GM04504 (cell line): ENCODE measurements around the gene CNOT11.
A peak's percentile ranks its signal among the peaks of the same experiment; 100 is the strongest.

Experiments used
- DNase-seq: peaks from one replicate; pipeline ENCODE4 v3.0.0-alpha.2; 2012; ENCODE audit warnings: low read depth

CNOT11 gene

DNA sequence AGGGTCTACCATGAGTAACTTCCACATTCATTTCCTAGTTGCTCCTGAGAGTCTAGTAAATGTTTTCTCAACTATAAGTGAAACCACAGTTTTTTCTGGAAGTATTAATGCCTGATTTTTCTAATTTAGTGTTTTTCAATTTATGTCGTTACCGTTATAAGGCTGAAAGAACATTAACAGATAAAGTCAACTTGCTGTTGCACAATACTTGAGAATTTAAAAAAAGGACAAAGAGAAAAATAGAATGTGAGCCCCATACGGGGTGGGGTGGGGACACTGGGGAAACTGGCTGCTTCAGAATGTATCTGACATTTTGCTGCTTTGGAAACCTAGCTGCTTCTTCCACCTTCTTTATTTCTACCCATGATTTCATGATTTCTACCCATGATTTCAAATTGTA is 26.2 kb downstream of the CNOT11 start:
- no peak for DNase-seq

DNA sequence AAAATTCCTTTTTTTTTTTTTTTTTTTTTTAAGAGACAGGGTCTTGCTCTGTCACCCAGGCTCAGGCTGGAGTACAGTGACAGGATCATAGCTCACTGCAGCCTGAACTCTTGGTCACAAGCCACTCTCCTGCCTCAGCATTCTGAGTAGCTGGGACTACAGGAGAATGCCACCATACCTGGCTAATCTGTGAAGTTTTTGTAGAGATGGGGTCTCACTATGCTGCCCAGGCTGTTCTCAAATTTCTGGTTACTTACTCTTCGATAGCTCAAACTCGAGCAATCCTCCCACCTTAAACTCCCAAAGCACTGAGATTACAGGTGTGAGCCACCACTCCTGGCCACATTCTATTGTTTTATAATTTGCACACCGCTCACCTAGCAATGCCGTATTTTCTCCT is 28.8 kb downstream of the CNOT11 start:
- DNase-seq = no peak

DNA sequence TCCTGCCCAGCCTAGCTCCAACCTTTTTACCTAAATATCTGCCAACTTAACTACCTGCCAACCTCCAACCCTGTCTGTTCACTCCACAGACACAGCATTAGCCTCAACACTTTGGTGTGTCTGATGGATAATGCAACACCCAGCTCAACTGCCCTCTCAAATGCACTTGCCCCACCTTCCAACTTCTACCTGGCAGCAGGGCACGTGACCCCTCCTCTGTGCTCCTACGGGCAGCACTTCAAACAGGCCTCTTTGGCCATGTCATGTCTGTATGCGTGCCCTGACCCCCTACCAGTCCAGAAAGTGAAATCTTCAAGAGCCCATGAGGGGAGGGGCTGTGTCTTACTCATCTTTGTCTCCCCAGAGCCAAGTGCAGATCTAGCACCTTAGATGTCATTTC is 30.3 kb downstream of the CNOT11 start:
- DNase-seq = no peak

DNA sequence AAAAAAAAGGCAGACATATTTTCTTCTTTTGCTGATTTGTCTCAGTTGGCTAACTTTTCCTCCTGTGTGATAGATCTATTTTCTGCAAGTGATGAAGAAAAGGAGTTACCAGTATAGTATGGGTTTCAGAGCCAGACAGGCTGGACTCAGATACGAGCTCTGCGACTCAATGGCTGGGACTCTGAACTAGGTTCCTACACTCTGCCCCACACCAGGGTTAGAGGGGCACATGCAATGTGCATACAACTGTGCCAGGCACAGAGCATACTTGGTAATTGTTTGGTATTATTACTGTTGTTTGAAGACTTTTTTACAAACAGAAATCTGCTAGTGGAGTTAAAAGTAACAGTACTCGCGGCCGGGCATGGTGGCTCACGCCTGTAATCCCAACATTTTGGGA is 34.0 kb downstream of the CNOT11 start:
- no peak for DNase-seq

DNA sequence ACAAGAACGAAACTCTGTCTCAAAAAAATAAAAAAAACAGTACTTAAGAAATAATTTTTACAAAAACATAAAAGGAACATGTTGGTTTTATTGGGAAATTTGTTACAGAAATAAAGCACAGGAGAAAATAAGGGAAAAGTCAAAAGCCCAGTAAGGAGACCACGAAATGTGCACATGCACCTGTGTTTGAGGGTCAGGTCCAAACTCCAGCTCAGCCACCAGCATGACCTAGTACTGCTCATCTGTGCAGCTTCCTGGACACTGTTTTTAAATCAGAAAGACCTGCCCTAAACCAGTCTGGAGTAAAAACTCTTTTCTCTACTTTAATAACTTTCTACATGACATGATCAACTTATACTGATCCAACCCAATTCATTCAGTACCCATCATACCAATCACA is 34.6 kb downstream of the CNOT11 start:
- no peak for DNase-seq

DNA sequence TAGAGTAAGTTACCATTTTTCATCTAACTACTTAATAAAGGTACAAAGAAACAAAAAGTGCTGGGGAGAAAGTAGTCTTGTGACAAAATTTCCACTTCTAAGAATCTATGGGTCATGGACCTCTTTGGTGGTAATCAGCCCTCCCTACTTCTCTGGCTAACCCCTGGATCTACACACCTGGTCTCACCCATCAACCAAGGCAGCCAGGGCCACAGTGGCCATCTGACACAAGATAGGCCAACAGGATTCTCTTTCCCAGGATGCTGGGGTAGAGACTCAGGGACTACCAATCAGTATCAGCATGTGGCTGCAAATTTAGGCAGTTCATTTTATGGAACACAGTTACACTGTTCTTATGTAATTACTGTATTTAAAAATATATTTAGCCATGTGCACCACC is 38.0 kb downstream of the CNOT11 start:
- DNase-seq = no peak

DNA sequence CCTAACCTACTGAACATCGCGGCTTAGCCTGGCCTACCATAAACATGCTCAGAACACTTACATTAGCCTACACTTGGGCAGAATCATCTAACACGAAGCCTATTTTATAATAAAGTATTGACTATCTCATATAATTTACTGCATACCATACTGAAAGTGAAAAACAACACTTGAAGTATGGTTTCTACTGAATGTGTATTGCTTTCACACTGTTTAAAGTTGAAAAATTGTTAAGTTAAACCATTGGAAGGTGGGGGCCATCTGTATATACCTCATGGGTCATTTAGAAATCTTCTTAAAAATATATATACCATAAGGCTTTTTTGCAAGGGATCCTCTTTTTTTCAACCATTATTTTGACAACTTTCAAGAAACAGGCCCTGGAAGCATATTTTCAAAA is 39.3 kb downstream of the CNOT11 start:
- no peak for DNase-seq

DNA sequence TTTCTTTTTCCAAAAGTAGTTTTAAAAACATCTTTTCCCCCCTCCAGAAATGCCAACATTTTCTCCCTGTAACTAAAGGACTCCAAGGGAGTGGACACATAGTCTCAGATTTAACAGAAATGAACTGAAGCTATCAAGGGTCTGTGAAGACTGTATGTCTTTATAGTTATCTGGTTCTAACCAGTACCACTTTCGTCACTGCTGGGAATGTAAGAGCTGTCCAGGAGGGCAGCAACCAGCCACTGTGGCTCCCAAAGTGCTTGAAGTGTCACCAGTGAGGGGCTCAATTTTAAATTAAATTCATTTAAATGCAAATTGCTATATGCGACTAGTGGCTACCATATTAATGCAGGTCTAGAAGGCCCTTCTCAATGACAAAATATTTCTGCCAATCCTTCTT is 40.9 kb downstream of the CNOT11 start:
- DNase-seq = no peak

DNA sequence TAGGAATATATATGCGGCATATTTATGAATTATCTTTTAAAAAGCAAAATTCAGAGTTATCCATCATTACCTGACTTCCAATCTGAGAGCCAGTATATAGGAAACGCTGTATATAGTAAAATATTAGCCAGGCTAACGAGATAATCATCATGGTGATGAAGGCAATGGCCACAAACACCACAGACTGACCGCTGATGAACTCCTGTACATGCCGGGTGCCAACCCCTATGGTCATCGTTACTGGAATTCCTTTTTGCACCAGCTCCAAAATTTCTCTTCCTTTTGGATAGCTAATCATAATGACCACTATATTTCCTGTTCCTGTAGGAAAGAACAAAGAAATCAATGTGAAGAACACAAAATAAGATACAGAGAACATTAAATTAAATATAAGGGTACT is 42.2 kb downstream of the CNOT11 start:
- DNase-seq = no peak

DNA sequence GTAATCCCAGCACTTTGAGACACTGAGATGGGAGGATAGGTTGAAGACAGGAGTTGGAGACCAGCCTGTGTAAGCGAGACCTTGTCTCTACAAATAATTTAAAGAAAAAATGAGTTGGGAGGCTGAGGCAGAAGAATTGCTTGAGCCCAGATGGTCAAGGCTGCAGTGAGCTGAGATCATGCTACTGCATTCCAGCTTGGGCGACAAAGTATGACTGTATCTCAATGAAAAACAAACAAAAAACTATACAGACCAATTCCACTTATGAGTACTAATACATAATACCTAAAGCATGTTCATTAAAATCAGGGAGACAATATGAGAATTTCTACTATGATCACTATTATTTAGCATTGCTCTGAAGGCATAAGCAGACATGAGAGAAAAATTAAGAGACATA is 43.2 kb downstream of the CNOT11 start:
- no peak for DNase-seq

DNA sequence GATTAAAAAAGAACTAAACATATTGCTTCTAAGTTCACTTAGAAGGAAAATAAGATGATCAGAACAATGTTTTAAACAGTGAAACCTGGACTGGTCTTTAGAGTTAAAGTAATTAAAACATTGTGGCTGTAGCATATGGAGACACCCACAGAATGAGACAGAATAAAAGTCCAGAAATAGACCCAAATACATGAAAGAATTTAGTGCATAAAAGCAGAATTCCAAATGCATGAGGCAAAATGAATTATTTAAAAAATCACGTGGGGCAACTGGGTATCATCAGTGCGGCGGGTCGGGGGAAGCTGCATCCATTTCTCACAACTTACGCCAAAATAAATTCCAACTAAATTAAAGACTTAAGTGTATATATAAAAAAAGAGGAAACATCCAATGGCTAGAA is 43.7 kb downstream of the CNOT11 start:
- no peak for DNase-seq

DNA sequence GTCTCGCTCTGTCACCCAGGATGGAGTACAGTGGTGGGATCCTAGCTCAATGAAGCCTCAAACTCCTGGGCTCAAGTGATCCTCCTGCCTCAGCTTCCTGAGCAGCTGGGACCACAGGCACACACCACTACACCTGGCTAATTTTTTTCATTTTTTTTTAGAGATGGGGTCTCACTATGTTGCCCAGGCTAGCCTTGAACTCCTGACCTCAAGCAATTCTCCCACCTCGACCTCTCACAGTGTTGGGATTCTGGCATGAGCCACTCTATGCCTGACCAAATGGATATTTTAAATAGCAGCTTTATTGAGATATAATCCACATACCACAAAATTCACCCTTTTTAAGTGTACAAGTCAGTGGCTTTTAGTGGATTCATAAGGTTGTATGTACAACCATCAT is 44.7 kb downstream of the CNOT11 start:
- no peak for DNase-seq

DNA sequence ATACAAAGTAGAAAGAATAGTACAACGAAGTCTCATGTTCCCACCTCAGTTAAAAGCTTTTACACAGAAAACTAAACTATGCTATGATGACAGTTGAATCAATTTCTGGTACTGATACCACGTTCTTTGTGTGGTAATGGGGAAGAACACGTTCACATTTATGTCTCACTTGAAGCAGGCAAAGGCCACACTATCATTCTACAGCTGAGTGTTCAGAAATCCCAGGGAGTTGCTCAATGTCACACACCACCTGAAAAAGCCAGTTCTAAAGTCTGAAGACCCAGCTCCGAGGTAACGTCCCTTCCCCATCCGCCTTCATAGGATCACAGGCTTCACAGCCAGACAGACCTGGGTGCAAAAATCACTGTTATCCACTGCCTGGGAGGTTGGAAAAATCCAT is 46.9 kb downstream of the CNOT11 start:
- no peak for DNase-seq

DNA sequence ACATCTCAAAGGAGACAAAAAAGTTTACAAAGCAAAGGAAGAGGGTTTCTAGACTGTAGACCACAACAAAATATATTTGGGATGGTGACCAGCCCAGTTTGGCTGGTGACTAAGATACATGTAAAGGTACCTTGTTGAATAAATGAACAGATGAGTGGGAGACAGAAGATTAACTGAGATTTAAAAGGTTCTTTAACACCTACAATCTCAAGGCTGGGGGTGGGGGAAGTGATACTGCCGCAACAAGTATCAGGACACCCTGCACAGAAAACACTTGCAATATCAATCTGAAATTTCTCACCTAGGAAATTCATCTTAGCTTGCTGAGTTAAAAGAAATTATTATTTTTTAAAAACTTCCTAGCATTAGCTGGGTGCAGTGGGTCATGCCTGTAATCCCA is 47.5 kb downstream of the CNOT11 start:
- DNase-seq = no peak

DNA sequence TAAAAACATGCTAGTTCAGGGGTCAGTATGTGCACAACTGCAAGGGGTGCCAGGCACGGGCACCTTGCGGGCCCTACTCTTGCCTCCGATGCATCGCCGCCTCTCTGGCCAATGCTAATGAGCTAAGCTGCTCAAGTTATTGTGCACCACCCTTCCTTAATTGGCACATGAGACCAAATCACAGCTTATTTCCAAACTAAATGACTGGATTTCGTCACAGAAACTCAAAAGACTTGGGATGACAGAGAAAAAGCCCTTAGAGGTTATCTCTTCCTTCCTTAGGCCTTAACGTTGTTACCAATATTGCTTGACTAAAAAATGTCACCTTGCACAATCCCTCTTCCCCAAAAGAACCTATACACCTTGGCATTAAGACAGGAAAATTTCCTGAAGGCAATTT is 48.1 kb downstream of the CNOT11 start:
- no peak for DNase-seq

DNA sequence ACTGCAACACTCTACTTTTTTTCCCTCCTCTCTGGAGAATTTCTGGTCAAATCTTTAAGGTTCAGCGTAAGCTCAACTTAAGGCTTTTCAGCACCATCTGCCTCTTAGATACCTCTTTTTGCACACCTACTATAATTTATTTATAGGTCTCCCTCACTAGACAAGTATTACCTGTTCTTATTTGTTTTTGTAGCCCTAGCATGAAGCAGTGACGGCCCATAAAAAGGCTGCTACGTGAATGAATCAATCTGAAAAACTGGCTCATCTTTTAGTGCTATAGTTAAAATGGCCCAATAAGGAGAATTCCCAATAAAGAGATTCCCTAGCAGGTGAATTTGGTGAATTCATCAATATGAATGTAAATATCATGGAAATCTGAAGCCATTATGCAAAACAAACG is 49.3 kb downstream of the CNOT11 start:
- DNase-seq = no peak

DNA sequence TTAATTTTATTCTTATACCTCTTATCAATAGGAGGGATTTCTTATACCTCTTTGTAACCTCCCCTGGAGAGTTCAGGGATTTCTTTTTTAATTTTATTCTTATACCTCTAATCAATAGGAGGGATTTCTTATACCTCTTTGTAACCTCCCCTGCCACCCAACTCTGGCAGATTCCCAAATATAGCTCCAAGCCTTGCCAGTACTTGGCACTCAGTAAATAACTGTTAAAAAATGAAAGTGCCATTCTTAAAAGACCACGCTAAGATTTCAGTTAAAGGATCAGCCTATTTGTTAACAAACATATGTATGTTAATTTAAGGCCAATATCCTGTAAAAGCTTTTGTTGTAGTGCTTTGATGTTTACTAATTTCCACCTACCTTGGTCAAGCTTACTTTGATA is 51.0 kb downstream of the CNOT11 start:
- no peak for DNase-seq

DNA sequence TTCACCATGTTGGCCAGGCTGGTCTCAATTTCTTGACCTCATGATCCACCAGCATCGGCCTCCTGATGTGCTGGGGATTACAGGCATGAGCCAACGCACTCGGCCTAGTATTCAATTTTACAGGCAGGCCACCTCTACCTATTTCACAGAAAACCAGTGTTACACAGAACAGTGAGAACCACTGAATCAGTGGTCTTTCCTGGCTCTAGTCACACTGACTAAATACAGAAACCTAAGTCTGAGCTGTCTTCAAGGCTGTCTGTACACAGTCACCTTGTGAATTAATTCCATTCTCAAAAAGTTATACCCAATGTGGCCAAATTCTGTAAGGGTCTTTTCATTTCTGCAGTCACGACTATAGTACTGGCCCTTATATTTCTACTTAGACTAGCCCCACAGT is 52.3 kb downstream of the CNOT11 start:
- DNase-seq = no peak

DNA sequence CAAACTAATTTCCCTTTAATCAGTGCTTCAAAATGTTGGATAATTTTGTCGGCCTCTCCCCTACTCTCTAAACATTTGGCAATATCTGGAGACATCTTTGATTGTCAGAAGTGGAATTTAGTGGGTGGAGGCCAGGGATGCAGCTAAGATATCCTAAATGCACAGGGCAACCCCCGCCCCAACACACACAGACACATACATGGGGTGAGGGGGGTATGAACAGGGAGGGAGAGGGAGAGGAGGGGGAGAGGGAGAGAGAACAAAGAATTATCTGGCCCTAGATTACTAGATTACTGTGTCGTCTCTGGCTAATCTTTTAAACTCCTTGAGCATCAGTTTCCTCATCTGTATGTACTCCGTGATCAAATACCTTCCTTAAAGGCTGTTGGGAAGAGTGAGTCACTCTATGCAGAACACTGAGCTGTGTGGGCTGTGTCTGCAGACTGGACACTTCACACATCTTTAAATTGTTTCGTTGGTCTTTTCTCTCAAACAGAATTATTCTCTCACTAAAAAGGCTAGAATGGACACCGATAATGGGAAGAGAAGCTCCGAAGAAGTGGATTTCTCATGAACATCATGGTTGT is 52.9 kb downstream of the CNOT11 start:
- no peak for DNase-seq

DNA sequence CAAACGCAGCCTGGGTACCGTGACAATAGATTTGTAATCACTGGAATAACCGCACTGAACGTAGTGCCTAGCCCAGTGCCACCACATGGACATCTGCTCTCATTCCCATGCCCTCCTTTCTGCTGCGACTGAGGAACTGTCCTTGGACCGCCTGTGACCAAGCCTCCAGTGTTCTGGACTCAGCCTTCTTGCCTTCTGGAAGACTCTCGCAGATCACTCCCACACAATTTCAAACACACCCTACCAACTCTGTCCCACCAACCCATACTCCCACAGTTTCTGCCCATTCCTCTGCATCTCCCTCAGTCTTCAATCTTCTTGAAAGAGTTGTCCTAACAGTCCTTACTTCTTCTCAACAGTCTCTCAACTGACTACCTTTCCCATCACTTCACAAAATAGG is 53.7 kb downstream of the CNOT11 start:
- DNase-seq = no peak

DNA sequence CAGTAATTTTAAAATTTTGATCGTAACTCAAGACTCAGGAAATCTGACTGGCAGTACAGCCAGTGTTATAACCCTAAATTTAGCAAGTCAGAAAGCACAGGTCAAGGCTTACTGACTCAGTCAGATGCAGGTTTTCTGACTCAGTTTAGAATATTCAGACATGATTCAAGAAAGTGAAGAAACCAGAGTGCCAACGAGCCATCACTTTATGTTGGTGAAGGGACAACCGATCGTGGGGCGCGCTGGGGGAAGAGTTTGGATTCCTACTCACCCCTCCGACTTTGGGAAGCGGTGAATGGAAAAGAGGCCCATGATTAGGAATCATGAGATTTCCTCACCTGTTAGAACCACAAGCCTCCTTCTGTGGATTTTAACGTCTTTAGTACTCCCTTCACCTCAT is 54.8 kb downstream of the CNOT11 start:
- DNase-seq = no peak

DNA sequence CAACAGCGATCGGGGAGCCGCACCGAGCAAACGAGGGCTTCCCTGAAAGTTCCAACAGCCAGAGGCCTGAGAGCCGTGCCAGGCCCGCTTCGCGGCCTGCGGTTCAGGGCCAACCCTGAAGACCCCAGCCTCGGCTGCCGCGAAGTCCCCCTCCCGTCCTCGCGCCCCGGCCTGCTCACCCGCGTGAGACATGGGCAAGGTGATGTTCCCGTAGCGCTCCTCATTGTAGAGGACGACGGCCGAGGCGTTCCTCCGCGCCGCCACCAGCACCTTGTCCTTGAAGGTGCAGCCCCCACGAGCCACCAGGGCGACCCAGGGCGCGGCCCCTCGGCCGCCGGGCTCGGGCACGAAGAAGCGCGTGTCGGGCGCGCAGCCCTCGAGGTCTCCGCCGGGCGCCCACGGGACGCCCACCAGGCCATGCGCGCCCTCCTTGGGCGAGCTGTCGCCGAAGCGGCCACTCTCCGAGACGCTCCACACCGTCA is 55.3 kb downstream of the CNOT11 start:
- DNase-seq = no peak

DNA sequence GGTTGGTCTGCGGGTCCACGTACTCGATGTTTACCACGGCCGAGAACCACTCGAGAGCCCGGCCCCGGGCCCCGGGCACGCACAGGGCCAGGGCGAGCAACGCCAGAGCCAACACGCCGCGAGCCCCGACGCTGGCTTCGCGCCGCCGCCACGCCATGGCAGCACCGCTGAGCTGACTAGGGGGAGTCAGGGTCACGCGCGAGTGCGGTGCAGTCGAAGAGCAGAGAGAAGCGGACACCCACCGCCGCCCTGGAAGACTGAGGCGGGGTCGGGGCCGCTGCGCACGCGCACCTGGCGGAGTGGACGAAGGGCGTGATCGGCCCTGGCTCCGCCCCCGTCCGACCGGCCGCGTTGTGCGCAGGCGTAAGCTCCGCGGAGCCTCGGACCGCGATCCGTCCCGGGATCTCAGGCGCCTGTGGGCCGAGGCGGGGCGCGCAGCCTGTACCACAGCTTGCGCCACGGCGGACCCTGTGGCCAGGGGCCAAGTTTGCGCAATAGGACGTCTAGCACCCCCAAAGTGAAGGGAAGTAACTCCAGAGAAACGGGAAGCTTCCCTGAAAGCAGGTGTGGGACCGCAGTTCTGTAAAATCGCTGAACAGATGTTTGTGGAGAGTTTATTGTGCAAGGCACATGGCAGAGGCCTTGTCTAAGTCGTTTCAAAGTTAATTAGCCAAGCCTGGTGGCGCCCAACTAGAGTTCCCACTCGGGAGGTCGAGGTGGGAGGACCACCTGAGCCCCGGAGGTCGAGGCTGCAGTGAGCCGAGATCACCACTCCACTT is 55.9 kb downstream of the CNOT11 start, which contains the start of gene RNF149:
Gene RNF149, minus strand, starts transcription at position 270 of the 779 bp plus-strand sequence. Its CDS starts 113 bp downstream, at position 157.
- peak; percentile 79 for DNase-seq
